Sigmoid colon (tissue), 3 donors: Measurements from ENCODE around the gene SRGAP1.

Experiments
- POLR2A ChIP-seq, 2 donors: fragments of 450-650 bp; IDR thresholded peaks; one replicate each; pipeline ENCODE4 v1.6.1; 2016; ENCODE audit warnings: antibody characterized with exemption in 2 of 2, mild to moderate bottlenecking in 2 of 2, moderate library complexity in 2 of 2
- TF ChIP-seq, protein P1 (sequence below), 4 experiments: fragments of 450-650 bp in 3 of 4; fragments of 200-600 bp in 1 of 4; IDR thresholded peaks; one replicate each; pipeline ENCODE4 v1.5.1; 2016 to 2019; ENCODE audit warnings: antibody characterized with exemption in 4 of 4, mild to moderate bottlenecking in 3 of 4, moderate library complexity in 2 of 4

DNA sequence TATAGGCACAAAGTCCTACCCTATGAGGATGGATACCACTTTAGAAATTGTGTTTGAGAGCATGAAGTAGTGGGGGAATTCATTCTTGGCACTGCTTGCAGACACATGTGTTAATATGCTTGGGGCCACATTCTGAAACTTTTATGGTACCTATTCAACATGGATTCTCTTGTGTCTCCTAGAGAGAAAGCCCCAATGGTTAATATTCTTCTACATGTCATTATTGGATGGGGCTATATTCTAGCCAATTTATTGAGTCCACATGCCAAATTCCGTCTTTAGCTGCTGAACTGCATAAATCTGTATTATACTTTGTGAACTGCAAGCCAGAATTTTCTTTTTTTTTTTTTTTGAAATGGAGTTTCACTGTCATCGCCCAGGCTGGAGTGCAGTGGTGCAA is 237.6 kb downstream of the SRGAP1 start:
- TF ChIP-seq, protein P1, sequence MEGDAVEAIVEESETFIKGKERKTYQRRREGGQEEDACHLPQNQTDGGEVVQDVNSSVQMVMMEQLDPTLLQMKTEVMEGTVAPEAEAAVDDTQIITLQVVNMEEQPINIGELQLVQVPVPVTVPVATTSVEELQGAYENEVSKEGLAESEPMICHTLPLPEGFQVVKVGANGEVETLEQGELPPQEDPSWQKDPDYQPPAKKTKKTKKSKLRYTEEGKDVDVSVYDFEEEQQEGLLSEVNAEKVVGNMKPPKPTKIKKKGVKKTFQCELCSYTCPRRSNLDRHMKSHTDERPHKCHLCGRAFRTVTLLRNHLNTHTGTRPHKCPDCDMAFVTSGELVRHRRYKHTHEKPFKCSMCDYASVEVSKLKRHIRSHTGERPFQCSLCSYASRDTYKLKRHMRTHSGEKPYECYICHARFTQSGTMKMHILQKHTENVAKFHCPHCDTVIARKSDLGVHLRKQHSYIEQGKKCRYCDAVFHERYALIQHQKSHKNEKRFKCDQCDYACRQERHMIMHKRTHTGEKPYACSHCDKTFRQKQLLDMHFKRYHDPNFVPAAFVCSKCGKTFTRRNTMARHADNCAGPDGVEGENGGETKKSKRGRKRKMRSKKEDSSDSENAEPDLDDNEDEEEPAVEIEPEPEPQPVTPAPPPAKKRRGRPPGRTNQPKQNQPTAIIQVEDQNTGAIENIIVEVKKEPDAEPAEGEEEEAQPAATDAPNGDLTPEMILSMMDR (IDR thresholded peaks at IDR 0.05): no peak
- no peak for TF ChIP-seq POLR2A (IDR thresholded peaks at IDR 0.05)
